Astrocyte of the spinal cord (primary cell): ENCODE results near the gene RHOT1.
"Not testable (repeated sequence)": the region's sequence is repeated elsewhere in the genome, so short reads cannot be mapped to it uniquely, and the experiment has no call there.

Source experiments
- DNase-seq: peaks from one replicate; pipeline ENCODE4 v3.0.0; 2011; ENCODE audit warnings: low read depth, low spot score
- H3K4me3 ChIP-seq: 2 replicates; pipeline ENCODE4 v1.5.1; 2011; ENCODE audit warnings: low read depth, mild to moderate bottlenecking, low read length, moderate library complexity
- in situ Hi-C: cut with HindIII; loops from 2 replicates; pipeline ENCODE4 v1.10.0; 2017; ENCODE audit warnings: low sequenced_read_pairs
- TF ChIP-seq, protein P1 (sequence below): IDR thresholded peaks from 2 replicates; pipeline ENCODE4 v1.5.1; 2012; ENCODE audit warnings: low read depth, mild to moderate bottlenecking, low read length, inconsistent platforms

Gene RHOT1

DNA sequence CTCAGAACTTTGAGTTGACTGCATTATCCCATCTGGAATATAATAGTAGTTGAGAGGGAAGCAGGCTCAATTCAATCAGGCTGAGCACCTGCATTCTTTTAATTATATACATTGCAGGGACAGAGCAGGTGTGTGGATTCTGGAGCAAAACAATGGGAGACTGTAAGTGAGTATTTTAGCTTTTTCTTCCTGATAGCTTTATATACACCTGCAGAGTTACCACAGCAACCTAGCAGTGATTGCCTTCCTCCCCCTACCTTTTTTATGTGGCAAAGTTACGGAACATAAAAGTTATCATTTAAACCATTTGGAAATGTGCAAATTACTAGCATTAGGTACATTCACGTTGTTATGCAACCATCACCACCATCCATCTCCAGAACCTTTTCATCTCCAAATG, 25.4 kb upstream of the RHOT1 start:
- DNase-seq = no peak
- no peak overlapping the region for H3K4me3 ChIP-seq
- TF ChIP-seq, protein P1, sequence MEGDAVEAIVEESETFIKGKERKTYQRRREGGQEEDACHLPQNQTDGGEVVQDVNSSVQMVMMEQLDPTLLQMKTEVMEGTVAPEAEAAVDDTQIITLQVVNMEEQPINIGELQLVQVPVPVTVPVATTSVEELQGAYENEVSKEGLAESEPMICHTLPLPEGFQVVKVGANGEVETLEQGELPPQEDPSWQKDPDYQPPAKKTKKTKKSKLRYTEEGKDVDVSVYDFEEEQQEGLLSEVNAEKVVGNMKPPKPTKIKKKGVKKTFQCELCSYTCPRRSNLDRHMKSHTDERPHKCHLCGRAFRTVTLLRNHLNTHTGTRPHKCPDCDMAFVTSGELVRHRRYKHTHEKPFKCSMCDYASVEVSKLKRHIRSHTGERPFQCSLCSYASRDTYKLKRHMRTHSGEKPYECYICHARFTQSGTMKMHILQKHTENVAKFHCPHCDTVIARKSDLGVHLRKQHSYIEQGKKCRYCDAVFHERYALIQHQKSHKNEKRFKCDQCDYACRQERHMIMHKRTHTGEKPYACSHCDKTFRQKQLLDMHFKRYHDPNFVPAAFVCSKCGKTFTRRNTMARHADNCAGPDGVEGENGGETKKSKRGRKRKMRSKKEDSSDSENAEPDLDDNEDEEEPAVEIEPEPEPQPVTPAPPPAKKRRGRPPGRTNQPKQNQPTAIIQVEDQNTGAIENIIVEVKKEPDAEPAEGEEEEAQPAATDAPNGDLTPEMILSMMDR = no peak
- in situ Hi-C loops = no loop called here

- H3K4me3 ChIP-seq = no peak overlapping the region
- DNase-seq = no peak
- in situ Hi-C loops = no loop called here
- TF ChIP-seq, protein P1 = no peak
Observed at GRCh38 chr17:32117399-32117798, 24.9 kb upstream of the RHOT1 start.

DNA sequence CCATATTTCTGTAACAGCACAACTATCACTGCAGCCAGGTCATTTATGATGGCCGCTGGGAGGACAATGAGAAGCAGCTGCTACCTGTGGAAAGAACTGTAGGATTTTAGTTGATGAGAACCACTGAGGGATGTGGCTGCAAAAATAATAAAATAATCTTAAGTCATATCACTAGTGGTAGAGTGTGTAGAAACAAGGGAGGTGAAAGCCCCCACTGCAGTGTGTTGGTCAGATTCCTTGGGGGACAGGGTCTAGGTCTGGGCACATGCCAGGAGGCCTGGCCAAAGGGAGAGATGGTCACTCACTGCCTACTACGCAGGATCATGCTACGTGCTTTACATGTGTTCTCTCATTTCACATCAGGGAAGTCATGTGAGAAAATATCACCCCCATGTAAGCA, 24.2 kb upstream of the RHOT1 start:
- H3K4me3 ChIP-seq, in situ Hi-C loops, DNase-seq: not testable (repeated sequence)

DNA sequence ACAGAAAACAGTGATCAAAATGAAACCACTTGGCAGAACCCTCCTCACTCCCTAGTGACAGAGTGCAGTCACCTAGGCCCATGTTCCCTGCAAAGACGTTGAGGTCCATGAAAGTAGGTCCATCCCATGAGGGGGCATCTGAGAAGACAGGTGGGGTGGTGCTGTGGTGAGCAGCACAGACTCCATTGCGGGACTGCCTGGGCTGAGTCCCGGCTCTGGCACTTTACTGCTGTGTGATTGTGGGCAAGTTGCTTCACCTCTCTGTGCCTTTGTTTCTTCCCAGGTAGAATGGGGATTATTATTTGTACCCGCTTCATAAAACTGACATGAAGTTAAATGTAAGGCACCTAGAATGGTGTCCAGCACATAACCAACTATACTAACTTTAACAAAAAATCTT, 23.5 kb upstream of the RHOT1 start:
- no peak overlapping the region for H3K4me3 ChIP-seq
- TF ChIP-seq, protein P1 = no peak
- no peak for DNase-seq
- in situ Hi-C loops = no loop called here

DNA sequence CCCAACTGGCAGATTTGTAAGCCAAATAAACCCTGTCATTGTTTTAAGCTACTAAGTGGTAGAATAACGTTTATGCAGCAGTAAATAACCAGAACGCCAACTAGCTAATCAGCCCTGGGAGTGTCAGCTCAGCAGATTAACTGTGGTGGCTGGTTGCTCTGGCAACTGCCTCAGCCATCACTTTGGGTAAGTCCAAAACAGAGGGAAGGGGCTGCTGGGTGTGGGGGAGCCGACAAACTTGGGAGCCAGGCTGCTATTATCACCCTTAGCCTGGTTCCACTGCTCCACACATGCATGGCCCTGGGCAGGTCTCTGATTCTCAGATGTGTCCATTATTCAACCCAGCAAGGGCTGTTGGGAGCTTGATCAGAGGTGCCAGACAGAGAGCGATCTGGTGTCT, 22.2 kb upstream of the RHOT1 start:
- TF ChIP-seq, protein P1 = no peak
- no peak for DNase-seq
- no peak overlapping the region for H3K4me3 ChIP-seq
- in situ Hi-C loops = no loop called here

GRCh38 chr17:32120716-32121115, 21.6 kb upstream of the RHOT1 start:
- TF ChIP-seq, protein P1 = no peak
- in situ Hi-C loops = no loop called here
- H3K4me3 ChIP-seq = no peak overlapping the region
- no peak for DNase-seq

GRCh38 chr17:32123782-32124181, 18.5 kb upstream of the RHOT1 start:
- peak; percentile 45 for DNase-seq
- TF ChIP-seq, protein P1 = no peak

More at GRCh38 chr17:32123782-32124181, 18.5 kb upstream of the RHOT1 start:
- H3K4me3 ChIP-seq = no peak overlapping the region
- in situ Hi-C loops = no loop called here
